Astrocyte (in vitro differentiated cells and primary cell): ENCODE data around the gene CCT4. TPM values are rescaled to one million over a fixed set of nuclear protein-coding genes. Genes with fewer than 3 reads are reported as not detected.

Experiments
- DNase-seq: peaks from one replicate; pipeline ENCODE4 v3.0.0-alpha.2; 2010; ENCODE audit warnings: low read depth
- FAIRE-seq: peaks from 2 replicates; lab custom pipeline; 2011; peaks lifted over from hg19 to GRCh38; lab: Jason Lieb, UNC
- H2AFZ ChIP-seq: 2 replicates; pipeline ENCODE4 v1.6.0; 2012; ENCODE audit warnings: low read depth, low read length, inconsistent platforms
- H3K27ac ChIP-seq: 2 replicates; pipeline ENCODE4 v1.5.1; 2011; ENCODE audit warnings: low read depth, low read length, inconsistent platforms
- H3K27me3 ChIP-seq: 2 replicates; pipeline ENCODE4 v1.6.0; 2011; ENCODE audit warnings: low read length, inconsistent platforms; ENCODE audit not compliant: insufficient read depth
- H3K36me3 ChIP-seq: 2 replicates; pipeline ENCODE4 v1.5.1; 2011; ENCODE audit warnings: low read length, inconsistent platforms; ENCODE audit not compliant: insufficient read depth
- H3K4me1 ChIP-seq: 2 replicates; pipeline ENCODE4 v1.5.1; 2011; ENCODE audit warnings: low read length, inconsistent platforms; ENCODE audit not compliant: insufficient read depth
- H3K4me2 ChIP-seq: 2 replicates; pipeline ENCODE4 v1.6.0; 2012; ENCODE audit warnings: low read length, inconsistent platforms
- H3K4me3 ChIP-seq: 2 replicates; pipeline ENCODE4 v1.5.1; 2011; ENCODE audit warnings: low read depth, mild to moderate bottlenecking, low read length, inconsistent platforms; ENCODE audit not compliant: insufficient read depth
- H3K79me2 ChIP-seq: 2 replicates; pipeline ENCODE4 v1.6.0; 2012; ENCODE audit warnings: mild to moderate bottlenecking, low read length, inconsistent platforms; ENCODE audit not compliant: insufficient read depth
- H3K9ac ChIP-seq: 2 replicates; pipeline ENCODE4 v1.6.0; 2012; ENCODE audit warnings: mild to moderate bottlenecking, low read length, inconsistent platforms
- H3K9me3 ChIP-seq: 2 replicates; pipeline ENCODE4 v1.5.1; 2012; ENCODE audit warnings: low read depth, mild to moderate bottlenecking, low read length, inconsistent platforms; ENCODE audit not compliant: insufficient read depth
- H4K20me1 ChIP-seq: 2 replicates; pipeline ENCODE4 v1.6.0; 2012; ENCODE audit warnings: low read length, inconsistent platforms; ENCODE audit not compliant: insufficient read depth
- H3K27ac Mint-ChIP-seq: one replicate; pipeline ENCODE4 v1.8.0; 2021; ENCODE audit warnings: mild to moderate bottlenecking, mixed read lengths; ENCODE audit not compliant: unreplicated experiment
- H3K27me3 Mint-ChIP-seq: one replicate; pipeline ENCODE4 v1.8.0; 2021; ENCODE audit warnings: low read depth, mixed read lengths; ENCODE audit not compliant: unreplicated experiment
- H3K36me3 Mint-ChIP-seq: one replicate; pipeline ENCODE4 v1.8.0; 2021; ENCODE audit warnings: low read depth, mixed read lengths; ENCODE audit not compliant: unreplicated experiment
- H3K4me1 Mint-ChIP-seq: one replicate; pipeline ENCODE4 v1.8.0; 2021; ENCODE audit warnings: low read depth, mixed read lengths; ENCODE audit not compliant: unreplicated experiment
- H3K4me3 Mint-ChIP-seq: one replicate; pipeline ENCODE4 v1.8.0; 2021; ENCODE audit warnings: mild to moderate bottlenecking, moderate library complexity, mixed read lengths; ENCODE audit not compliant: unreplicated experiment
- H3K9me3 Mint-ChIP-seq: one replicate; pipeline ENCODE4 v1.8.0; 2021; ENCODE audit warnings: mild to moderate bottlenecking, mixed read lengths; ENCODE audit not compliant: unreplicated experiment
- EZH2 ChIP-seq: IDR thresholded peaks from 2 replicates; pipeline ENCODE4 v1.6.1; 2012; ENCODE audit warnings: mild to moderate bottlenecking, low read length, inconsistent platforms; ENCODE audit not compliant: insufficient read depth
- total RNA-seq: library from RNA; stranded (reverse); gene quantifications from 2 replicates; pipeline ENCODE4 v1.2.1, GENCODE V29; 2021
- TF ChIP-seq, protein P1 (sequence below): IDR thresholded peaks from 2 replicates; pipeline ENCODE4 v1.5.1; 2011; ENCODE audit warnings: low read depth, mild to moderate bottlenecking, inconsistent platforms, low read length, moderate library complexity; ENCODE audit not compliant: insufficient read depth

Gene CCT4
- total RNA-seq, 1 donor from 2014 or later: 220 TPM

DNA sequence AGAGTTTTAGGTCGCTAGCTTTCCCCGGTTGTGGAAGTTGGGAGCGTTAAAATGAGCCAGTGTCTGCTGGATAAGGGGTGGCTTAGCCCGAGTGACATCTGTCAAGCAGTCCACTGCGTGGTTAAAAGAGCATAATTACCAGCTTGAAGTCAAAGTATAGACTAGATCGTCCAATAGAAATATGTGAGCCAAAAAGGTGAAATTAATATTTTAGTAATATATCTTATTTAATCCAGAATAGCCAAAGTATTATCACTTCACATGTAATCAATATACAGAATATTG is 17.7 kb upstream of the CCT4 start:
- peak overlapping the region; percentile 98 for H2AFZ ChIP-seq
- H3K9ac ChIP-seq: peak overlapping the region; percentile 95

DNA sequence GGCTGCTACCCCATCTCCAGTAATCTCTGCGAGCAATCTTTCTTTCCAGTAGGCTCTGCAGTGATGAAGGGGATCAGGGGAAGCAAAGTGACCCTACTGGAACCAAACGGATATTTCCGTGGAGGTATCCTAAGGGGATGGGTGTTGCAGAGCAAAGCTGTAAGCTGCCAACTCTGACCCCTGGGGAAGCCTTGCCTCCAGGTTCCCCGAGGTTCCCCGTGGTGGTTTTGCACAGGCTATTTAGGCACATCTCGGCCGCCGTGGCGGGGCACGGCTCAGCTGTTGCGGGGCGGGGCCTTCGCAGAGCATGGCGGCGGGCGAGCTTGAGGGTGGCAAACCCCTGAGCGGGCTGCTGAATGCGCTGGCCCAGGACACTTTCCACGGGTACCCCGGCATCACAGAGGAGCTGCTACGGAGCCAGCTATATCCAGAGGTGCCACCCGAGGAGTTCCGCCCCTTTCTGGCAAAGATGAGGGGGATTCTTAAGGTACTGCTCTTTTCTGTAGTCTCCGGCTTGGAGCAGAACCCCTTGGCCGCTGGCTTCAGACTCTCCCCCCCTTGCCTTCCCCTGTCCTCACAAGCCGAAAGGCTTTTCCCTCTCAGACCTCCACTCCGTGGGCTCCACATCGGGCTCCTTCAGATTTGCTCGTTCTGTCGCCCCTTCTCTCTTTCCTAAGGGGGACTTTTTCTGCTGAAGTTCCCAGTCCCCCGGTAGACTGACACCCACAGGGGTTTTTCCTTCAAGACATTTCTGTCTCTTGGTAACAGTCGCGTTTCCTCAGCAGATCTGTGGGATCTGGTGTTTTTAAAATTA is 17.1 kb upstream of the CCT4 start, which contains the start of gene COMMD1:
Gene COMMD1 (plus strand): TSS at position 303 of the 814 bp plus-strand sequence. CDS start 5 bp downstream, at position 308.
- FAIRE-seq (no peak), DNase-seq (peak; percentile 47)
- Mint-ChIP-seq H3K9me3 (no peaks in the 10 kb centered on the region), H3K27ac (peak within 1 kb of the TSS; percentile 84), H3K36me3 (no peaks in the 10 kb centered on the region), H3K4me3 (peak within 1 kb of the TSS; percentile 99), H3K4me1 (no peaks in the 10 kb centered on the region), H3K27me3 (no peaks in the 10 kb centered on the region)
- peak within 1 kb of the TSS; percentile 95 for H3K9ac ChIP-seq
- peak within 1 kb of the TSS; percentile 58 for H3K27ac ChIP-seq
- peak within 1 kb of the TSS; percentile 97 for H3K4me2 ChIP-seq
- H3K27me3 ChIP-seq: no peaks in the 10 kb centered on the region
- H3K4me3 ChIP-seq: peak within 1 kb of the TSS; percentile 98
- no peaks in the 10 kb centered on the region for H3K36me3 ChIP-seq
- peaks cover 2% of the 10 kb centered on the region for H4K20me1 ChIP-seq
- no peaks in the 10 kb centered on the region for H3K4me1 ChIP-seq
- TF ChIP-seq, protein P1, sequence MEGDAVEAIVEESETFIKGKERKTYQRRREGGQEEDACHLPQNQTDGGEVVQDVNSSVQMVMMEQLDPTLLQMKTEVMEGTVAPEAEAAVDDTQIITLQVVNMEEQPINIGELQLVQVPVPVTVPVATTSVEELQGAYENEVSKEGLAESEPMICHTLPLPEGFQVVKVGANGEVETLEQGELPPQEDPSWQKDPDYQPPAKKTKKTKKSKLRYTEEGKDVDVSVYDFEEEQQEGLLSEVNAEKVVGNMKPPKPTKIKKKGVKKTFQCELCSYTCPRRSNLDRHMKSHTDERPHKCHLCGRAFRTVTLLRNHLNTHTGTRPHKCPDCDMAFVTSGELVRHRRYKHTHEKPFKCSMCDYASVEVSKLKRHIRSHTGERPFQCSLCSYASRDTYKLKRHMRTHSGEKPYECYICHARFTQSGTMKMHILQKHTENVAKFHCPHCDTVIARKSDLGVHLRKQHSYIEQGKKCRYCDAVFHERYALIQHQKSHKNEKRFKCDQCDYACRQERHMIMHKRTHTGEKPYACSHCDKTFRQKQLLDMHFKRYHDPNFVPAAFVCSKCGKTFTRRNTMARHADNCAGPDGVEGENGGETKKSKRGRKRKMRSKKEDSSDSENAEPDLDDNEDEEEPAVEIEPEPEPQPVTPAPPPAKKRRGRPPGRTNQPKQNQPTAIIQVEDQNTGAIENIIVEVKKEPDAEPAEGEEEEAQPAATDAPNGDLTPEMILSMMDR: no peak
- no peak for TF ChIP-seq EZH2
- H3K9me3 ChIP-seq: no peaks in the 10 kb centered on the region
- H2AFZ ChIP-seq: peak within 1 kb of the TSS; percentile 98
- peaks cover 38% of the 10 kb centered on the region for H3K79me2 ChIP-seq

More for the DNA sequence above, 17.7 kb upstream of the CCT4 start:
- Mint-ChIP-seq H3K27me3 (no peaks in the 10 kb centered on the region), H3K27ac (peak overlapping the region; percentile 84), H3K4me3 (peak overlapping the region; percentile 99), H3K4me1 (no peaks in the 10 kb centered on the region), H3K36me3 (no peaks in the 10 kb centered on the region), H3K9me3 (no peaks in the 10 kb centered on the region)
- H3K9me3 ChIP-seq: no peaks in the 10 kb centered on the region
- DNase-seq (no peak), FAIRE-seq (no peak)
- H3K4me2 ChIP-seq: peak overlapping the region; percentile 97
- H3K4me3 ChIP-seq: peak overlapping the region; percentile 98
- H3K79me2 ChIP-seq: peaks cover 38% of the 10 kb centered on the region
- H3K4me1 ChIP-seq: no peaks in the 10 kb centered on the region
- H4K20me1 ChIP-seq: peaks cover 4% of the 10 kb centered on the region
- no peaks in the 10 kb centered on the region for H3K36me3 ChIP-seq
- no peaks in the 10 kb centered on the region for H3K27me3 ChIP-seq
- no peak overlapping the region for H3K27ac ChIP-seq
- no peak for TF ChIP-seq EZH2
- TF ChIP-seq, protein P1: no peak

DNA sequence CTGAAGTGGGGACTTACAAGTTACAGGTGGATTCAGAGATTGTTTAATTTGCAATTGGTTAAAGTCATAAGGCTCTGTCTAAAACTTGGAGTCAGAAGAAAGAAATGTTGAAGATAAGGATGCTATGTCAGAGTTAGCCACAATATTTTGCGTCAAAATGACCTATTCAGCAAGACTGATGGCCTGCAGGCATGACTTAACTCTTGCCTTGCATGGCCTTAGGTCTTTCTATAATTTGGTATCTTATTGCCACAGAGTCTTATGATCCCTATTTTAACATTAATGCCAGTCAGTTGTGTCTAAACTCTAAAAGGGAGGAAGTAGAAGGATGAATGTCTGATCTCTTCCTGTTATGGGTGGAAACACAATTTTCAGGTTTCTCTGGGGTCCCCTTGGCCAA is 11.8 kb upstream of the CCT4 start:
- no peaks in the 10 kb centered on the region for H4K20me1 ChIP-seq
- H3K36me3 Mint-ChIP-seq: no peaks in the 10 kb centered on the region
- H3K9me3 Mint-ChIP-seq: no peaks in the 10 kb centered on the region
- no peaks in the 10 kb centered on the region for H3K27me3 Mint-ChIP-seq
- H3K27ac ChIP-seq: no peak overlapping the region
- H3K27ac Mint-ChIP-seq: no peak overlapping the region
- H3K36me3 ChIP-seq: no peaks in the 10 kb centered on the region
- H3K4me1 ChIP-seq: no peaks in the 10 kb centered on the region
- H3K79me2 ChIP-seq: peaks cover 2% of the 10 kb centered on the region
- H3K4me2 ChIP-seq: no peak overlapping the region
- no peaks in the 10 kb centered on the region for H3K4me1 Mint-ChIP-seq
- DNase-seq (peak; percentile 44), FAIRE-seq (no peak)
- no peak overlapping the region for H2AFZ ChIP-seq
- no peaks in the 10 kb centered on the region for H3K9me3 ChIP-seq
- TF ChIP-seq EZH2: no peak
- TF ChIP-seq, protein P1: no peak
- no peak overlapping the region for H3K4me3 ChIP-seq
- no peak overlapping the region for H3K4me3 Mint-ChIP-seq
- H3K9ac ChIP-seq: no peak overlapping the region
- no peaks in the 10 kb centered on the region for H3K27me3 ChIP-seq
